Skeletal muscle satellite cell (primary cell): ENCODE results near the gene CFAP77.

Experiments
- H3K27me3 ChIP-seq: 2 replicates; pipeline ENCODE4 v1.7.0; 2013; ENCODE audit warnings: low read length; ENCODE audit not compliant: control insufficient read depth, insufficient read depth
- H3K36me3 ChIP-seq: 2 replicates; pipeline ENCODE4 v1.7.0; 2013; ENCODE audit warnings: mild to moderate bottlenecking, control low read depth, low read length; ENCODE audit not compliant: insufficient read depth
- H3K4me1 ChIP-seq: 2 replicates; pipeline ENCODE4 v1.7.0; 2013; ENCODE audit warnings: low read length; ENCODE audit not compliant: control insufficient read depth, insufficient read depth
- H3K4me2 ChIP-seq: 2 replicates; pipeline ENCODE4 v1.7.0; 2013; ENCODE audit warnings: mild to moderate bottlenecking, low read length
- H3K4me3 ChIP-seq: 2 replicates; pipeline ENCODE4 v1.7.0; 2013; ENCODE audit warnings: low read length
- H3K9ac ChIP-seq: 2 replicates; pipeline ENCODE4 v1.7.0; 2013; ENCODE audit warnings: mild to moderate bottlenecking, low read depth, low read length, moderate library complexity
- H3K9me3 ChIP-seq: replicated peaks from 2 replicates; pipeline ENCODE4 v1.7.0; 2013; ENCODE audit warnings: mild to moderate bottlenecking, control low read depth, low read length

Gene CFAP77

GRCh38 chr9:132499251-132499650, 89.2 kb downstream of the CFAP77 start:
- H3K4me1 ChIP-seq: no peaks in the 10 kb centered on the region
- H3K9me3 ChIP-seq: no peaks in the 10 kb centered on the region
- no peak overlapping the region for H3K4me3 ChIP-seq
- H3K36me3 ChIP-seq: no peaks in the 10 kb centered on the region
- no peak overlapping the region for H3K4me2 ChIP-seq
- H3K27me3 ChIP-seq: peaks cover 55% of the 10 kb centered on the region
- no peak overlapping the region for H3K9ac ChIP-seq

GRCh38 chr9:132500193-132500592, 90.2 kb downstream of the CFAP77 start:
- Histone ChIP-seq H3K9ac (no peak overlapping the region), H3K4me1 (no peaks in the 10 kb centered on the region), H3K4me2 (no peak overlapping the region), H3K9me3 (no peaks in the 10 kb centered on the region), H3K36me3 (no peaks in the 10 kb centered on the region), H3K4me3 (no peak overlapping the region), H3K27me3 (peaks cover 57% of the 10 kb centered on the region)

GRCh38 chr9:132502480-132502879, 92.5 kb downstream of the CFAP77 start:
- Histone ChIP-seq H3K36me3 (no peaks in the 10 kb centered on the region), H3K27me3 (peaks cover 61% of the 10 kb centered on the region), H3K4me2 (no peak overlapping the region), H3K9me3 (no peaks in the 10 kb centered on the region), H3K4me1 (no peaks in the 10 kb centered on the region), H3K4me3 (no peak overlapping the region), H3K9ac (no peak overlapping the region)

GRCh38 chr9:132503116-132503515, 93.1 kb downstream of the CFAP77 start:
- Histone ChIP-seq H3K9ac (no peak overlapping the region), H3K27me3 (peaks cover 59% of the 10 kb centered on the region), H3K9me3 (no peaks in the 10 kb centered on the region), H3K4me1 (no peaks in the 10 kb centered on the region), H3K4me3 (no peak overlapping the region), H3K36me3 (no peaks in the 10 kb centered on the region), H3K4me2 (no peak overlapping the region)

- H3K27me3 ChIP-seq: peaks cover 60% of the 10 kb centered on the region
- no peaks in the 10 kb centered on the region for H3K36me3 ChIP-seq
These were observed 94.5 kb downstream of the CFAP77 start for GRCh38 chr9:132504488-132504887.

GRCh38 chr9:132505991-132506655, 96.1 kb downstream of the CFAP77 start:
- Histone ChIP-seq H3K9ac (no peak overlapping the region), H3K4me2 (no peak overlapping the region), H3K4me1 (no peaks in the 10 kb centered on the region), H3K9me3 (no peaks in the 10 kb centered on the region), H3K36me3 (no peaks in the 10 kb centered on the region), H3K4me3 (no peak overlapping the region), H3K27me3 (peaks cover 71% of the 10 kb centered on the region)

More at GRCh38 chr9:132504488-132504887, 94.5 kb downstream of the CFAP77 start:
- no peak overlapping the region for H3K9ac ChIP-seq
- H3K9me3 ChIP-seq: no peaks in the 10 kb centered on the region
- no peaks in the 10 kb centered on the region for H3K4me1 ChIP-seq
- no peak overlapping the region for H3K4me2 ChIP-seq
- H3K4me3 ChIP-seq: no peak overlapping the region

GRCh38 chr9:132506977-132507669, 97.1 kb downstream of the CFAP77 start:
- H3K4me1 ChIP-seq: no peaks in the 10 kb centered on the region
- no peak overlapping the region for H3K4me2 ChIP-seq
- no peaks in the 10 kb centered on the region for H3K9me3 ChIP-seq
- H3K27me3 ChIP-seq: peaks cover 76% of the 10 kb centered on the region
- no peaks in the 10 kb centered on the region for H3K36me3 ChIP-seq
- H3K4me3 ChIP-seq: no peak overlapping the region
- no peak overlapping the region for H3K9ac ChIP-seq

GRCh38 chr9:132507670-132508469, 97.9 kb downstream of the CFAP77 start:
- no peak overlapping the region for H3K4me3 ChIP-seq
- H3K36me3 ChIP-seq: no peaks in the 10 kb centered on the region
- H3K9ac ChIP-seq: no peak overlapping the region
- no peak overlapping the region for H3K4me2 ChIP-seq
- H3K9me3 ChIP-seq: no peaks in the 10 kb centered on the region
- no peaks in the 10 kb centered on the region for H3K4me1 ChIP-seq
- peaks cover 78% of the 10 kb centered on the region for H3K27me3 ChIP-seq

- Histone ChIP-seq H3K9ac (no peak overlapping the region), H3K4me1 (no peaks in the 10 kb centered on the region), H3K9me3 (no peaks in the 10 kb centered on the region), H3K36me3 (no peaks in the 10 kb centered on the region), H3K27me3 (peaks cover 77% of the 10 kb centered on the region), H3K4me3 (no peak overlapping the region), H3K4me2 (no peak overlapping the region)
These were observed 100.2 kb downstream of the CFAP77 start for GRCh38 chr9:132509928-132510874.

- no peak overlapping the region for H3K9ac ChIP-seq
- H3K36me3 ChIP-seq: no peaks in the 10 kb centered on the region
- H3K27me3 ChIP-seq: peaks cover 67% of the 10 kb centered on the region
- no peaks in the 10 kb centered on the region for H3K4me1 ChIP-seq
- H3K4me3 ChIP-seq: no peak overlapping the region
- H3K4me2 ChIP-seq: no peak overlapping the region
- H3K9me3 ChIP-seq: no peaks in the 10 kb centered on the region
These were observed 101.4 kb downstream of the CFAP77 start for GRCh38 chr9:132511191-132511999.
